ENCODE results near the gene LRPAP1. TPM values are rescaled to one million over a fixed set of nuclear protein-coding genes. Genes with fewer than 3 reads are reported as not detected.

LRPAP1 gene
- total RNA-seq, 5 donors from 2014 or later (not counting 1 experiment from before 2014, with no cell fraction given) = 81.2 to 88.4 (median 81.9) TPM

DNA sequence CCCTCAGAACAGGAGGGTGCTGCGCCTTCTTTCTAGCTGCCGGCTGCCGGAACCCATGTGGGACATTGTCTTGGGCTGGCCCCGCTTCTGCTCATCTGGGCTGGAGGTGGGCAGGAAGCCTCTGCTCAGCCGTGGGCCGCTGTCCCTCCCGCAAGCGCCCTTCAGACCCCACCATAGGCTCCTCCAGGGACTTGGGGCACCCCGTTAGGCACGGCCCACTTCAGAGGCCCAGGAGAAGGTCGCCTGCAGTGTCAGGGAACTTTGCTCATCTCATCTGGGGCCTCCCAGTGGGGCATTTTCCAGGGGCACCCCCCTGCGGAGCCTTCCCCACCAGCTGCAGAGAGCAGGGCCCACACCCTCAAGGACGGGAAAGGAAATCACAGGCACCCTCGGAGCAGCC, 36.2 kb downstream of the LRPAP1 start:
- H3K27me3 Mint-ChIP-seq = peaks cover 17 to 23% of the 10 kb centered on the region in 2 donors
- H3K27ac Mint-ChIP-seq = no peak overlapping the region
- WGBS (ENCODE audit: insufficient coverage) = 65% methylated on average over 14 of the region's 14 CpGs
- Histone ChIP-seq H3K27ac (ENCODE audit: low read length) (no peak overlapping the region), H3K9me3 (no peaks in the 10 kb centered on the region), H3K36me3 (ENCODE audit: control insufficient read depth in 2 of 2, extremely low read depth in 1 of 2, insufficient read depth in 1 of 2, low read length in 1 of 2) (no peaks in the 10 kb centered on the region), H3K4me1 (ENCODE audit: control insufficient read depth in 1 of 2, extremely low read depth in 1 of 2, insufficient read depth in 2 of 2, low read length in 2 of 2) (no peaks in the 10 kb centered on the region), H3K4me3 (ENCODE audit: control insufficient read depth in 1 of 2, extremely low read depth in 1 of 2, low read length in 1 of 2) (no peak overlapping the region), H3K27me3 (replicated peaks in 1 of 2; ENCODE audit: control insufficient read depth in 2 of 2, extremely low read depth in 1 of 2, insufficient read depth in 2 of 2, low read length in 1 of 2) (peaks cover 0 to 65% of the 10 kb centered on the region in 2 experiments)
- H3K9me3 Mint-ChIP-seq = no peaks in the 10 kb centered on the region
- no peak for ATAC-seq (replicated peaks in 1 of 4)
- ChIA-PET POLR2A (no interaction called here), CTCF (no interaction called here)
- no peak overlapping the region for H3K4me3 Mint-ChIP-seq
- peaks cover 0 to 2% (median 0%) of the 10 kb centered on the region in 3 donors for H3K4me1 Mint-ChIP-seq
- H3K36me3 Mint-ChIP-seq = no peaks in the 10 kb centered on the region
- DNase-seq = no peak

GRCh38 chr4:3495204-3495975, 36.8 kb downstream of the LRPAP1 start:
- no peaks in the 10 kb centered on the region for H3K9me3 Mint-ChIP-seq
- CTCF ChIA-PET = no interaction called here

GRCh38 chr4:3494462-3494871, 37.8 kb downstream of the LRPAP1 start:
- Histone ChIP-seq H3K36me3 (ENCODE audit: control insufficient read depth in 2 of 2, extremely low read depth in 1 of 2, insufficient read depth in 1 of 2, low read length in 1 of 2) (no peaks in the 10 kb centered on the region), H3K27me3 (replicated peaks in 1 of 2; ENCODE audit: control insufficient read depth in 2 of 2, extremely low read depth in 1 of 2, insufficient read depth in 2 of 2, low read length in 1 of 2) (peaks cover 0 to 71% of the 10 kb centered on the region in 2 experiments), H3K27ac (ENCODE audit: low read length) (no peak overlapping the region), H3K4me3 (ENCODE audit: control insufficient read depth in 1 of 2, extremely low read depth in 1 of 2, low read length in 1 of 2) (no peak overlapping the region), H3K4me1 (ENCODE audit: control insufficient read depth in 1 of 2, extremely low read depth in 1 of 2, insufficient read depth in 2 of 2, low read length in 2 of 2) (no peaks in the 10 kb centered on the region), H3K9me3 (no peaks in the 10 kb centered on the region)
- DNase-seq (no peak), ATAC-seq (replicated peaks in 1 of 4) (no peak)
- H3K36me3 Mint-ChIP-seq = no peaks in the 10 kb centered on the region
- H3K4me1 Mint-ChIP-seq = peaks cover 0 to 2% (median 0%) of the 10 kb centered on the region in 3 donors
- ChIA-PET POLR2A (no interaction called here), CTCF (no interaction called here)
- no peaks in the 10 kb centered on the region for H3K9me3 Mint-ChIP-seq
- no peak overlapping the region for H3K27ac Mint-ChIP-seq
- WGBS (ENCODE audit: insufficient coverage) = 63% methylated on average over 15 of the region's 15 CpGs
- H3K4me3 Mint-ChIP-seq = no peak overlapping the region
- H3K27me3 Mint-ChIP-seq = peaks cover 23 to 29% of the 10 kb centered on the region in 2 donors

More at GRCh38 chr4:3495204-3495975, 36.8 kb downstream of the LRPAP1 start:
- no peak overlapping the region for H3K4me3 ChIP-seq (ENCODE audit: control insufficient read depth in 1 of 2, extremely low read depth in 1 of 2, low read length in 1 of 2)
- WGBS (ENCODE audit: insufficient coverage) = 79% methylated on average over 23 of the region's 28 CpGs
- Mint-ChIP-seq H3K4me3 (no peak overlapping the region), H3K36me3 (no peaks in the 10 kb centered on the region), H3K27me3 (peaks cover 23 to 27% of the 10 kb centered on the region in 2 donors), H3K4me1 (peaks cover 0 to 2% (median 0%) of the 10 kb centered on the region in 3 donors), H3K27ac (no peak overlapping the region)
- H3K9me3 ChIP-seq = no peaks in the 10 kb centered on the region
- DNase-seq (no peak), ATAC-seq (replicated peaks in 1 of 4) (no peak)
- POLR2A ChIA-PET = no interaction called here
- no peak overlapping the region for H3K27ac ChIP-seq (ENCODE audit: low read length)
- no peaks in the 10 kb centered on the region for H3K4me1 ChIP-seq (ENCODE audit: control insufficient read depth in 1 of 2, extremely low read depth in 1 of 2, insufficient read depth in 2 of 2, low read length in 2 of 2)
- H3K36me3 ChIP-seq (ENCODE audit: control insufficient read depth in 2 of 2, extremely low read depth in 1 of 2, insufficient read depth in 1 of 2, low read length in 1 of 2) = no peaks in the 10 kb centered on the region
- peaks cover 0 to 67% of the 10 kb centered on the region in 2 experiments for H3K27me3 ChIP-seq (replicated peaks in 1 of 2; ENCODE audit: control insufficient read depth in 2 of 2, extremely low read depth in 1 of 2, insufficient read depth in 2 of 2, low read length in 1 of 2)

DNA sequence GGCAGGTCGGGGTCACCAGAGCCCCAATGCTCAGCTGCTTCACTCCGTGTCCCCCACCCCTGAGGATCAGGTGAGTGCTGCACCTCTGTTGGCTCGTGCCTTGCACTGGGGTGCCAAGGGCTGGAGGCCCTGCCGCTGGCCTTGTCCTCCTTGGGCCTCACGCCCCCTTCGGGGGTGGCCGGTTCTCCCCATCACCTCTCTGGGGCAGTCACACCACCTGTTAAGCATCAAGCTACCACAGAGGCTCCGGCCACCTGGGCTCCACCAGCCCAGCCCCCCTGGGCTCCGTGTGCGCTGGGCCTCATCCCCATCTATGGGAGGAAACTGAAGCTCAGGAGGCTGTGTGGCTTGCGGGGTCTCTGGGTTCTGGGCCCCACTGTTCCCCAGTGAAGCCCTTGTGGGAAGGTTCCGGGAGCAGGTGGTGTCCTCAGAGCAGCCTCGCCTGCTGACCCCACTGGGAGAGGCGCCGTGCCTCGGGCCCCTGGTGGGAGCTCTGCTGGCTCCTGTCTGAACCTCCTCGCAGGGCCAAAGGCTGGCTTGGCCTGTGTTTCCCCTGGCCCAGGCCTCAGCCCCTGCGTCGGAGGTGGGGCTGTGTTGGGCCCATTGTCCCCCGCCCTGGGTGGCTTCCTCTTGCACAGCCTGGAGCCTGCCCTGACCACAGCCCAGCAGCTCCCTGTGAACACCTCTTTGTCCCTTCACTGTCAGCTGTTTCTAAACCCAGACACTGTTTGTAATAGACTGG, 38.3 kb downstream of the LRPAP1 start:
- DNase-seq (no peak), ATAC-seq (replicated peaks in 1 of 4) (no peak)
- Histone ChIP-seq H3K9me3 (no peaks in the 10 kb centered on the region), H3K4me1 (ENCODE audit: control insufficient read depth in 1 of 2, extremely low read depth in 1 of 2, insufficient read depth in 2 of 2, low read length in 2 of 2) (no peaks in the 10 kb centered on the region), H3K27me3 (replicated peaks in 1 of 2; ENCODE audit: control insufficient read depth in 2 of 2, extremely low read depth in 1 of 2, insufficient read depth in 2 of 2, low read length in 1 of 2) (peaks cover 0 to 76% of the 10 kb centered on the region in 2 experiments), H3K4me3 (ENCODE audit: control insufficient read depth in 1 of 2, extremely low read depth in 1 of 2, low read length in 1 of 2) (no peak overlapping the region), H3K27ac (ENCODE audit: low read length) (no peak overlapping the region), H3K36me3 (ENCODE audit: control insufficient read depth in 2 of 2, extremely low read depth in 1 of 2, insufficient read depth in 1 of 2, low read length in 1 of 2) (no peaks in the 10 kb centered on the region)
- Mint-ChIP-seq H3K4me3 (no peak overlapping the region), H3K27ac (no peak overlapping the region), H3K36me3 (no peaks in the 10 kb centered on the region), H3K27me3 (peaks cover 28 to 29% of the 10 kb centered on the region in 2 donors), H3K9me3 (no peaks in the 10 kb centered on the region), H3K4me1 (peaks cover 0 to 2% (median 0%) of the 10 kb centered on the region in 3 donors)
- 53% methylated on average over 10 of the region's 20 CpGs for WGBS (ENCODE audit: insufficient coverage)
- CTCF ChIA-PET = no interaction called here
- POLR2A ChIA-PET = no interaction called here

- ATAC-seq (replicated peaks in 1 of 4) (no peak), DNase-seq (no peak)
- H3K27ac Mint-ChIP-seq = no peak overlapping the region
- peaks cover 0 to 85% of the 10 kb centered on the region in 2 experiments for H3K27me3 ChIP-seq (replicated peaks in 1 of 2; ENCODE audit: control insufficient read depth in 2 of 2, extremely low read depth in 1 of 2, insufficient read depth in 2 of 2, low read length in 1 of 2)
- peaks cover 31 to 35% of the 10 kb centered on the region in 2 donors for H3K27me3 Mint-ChIP-seq
- H3K27ac ChIP-seq (ENCODE audit: low read length) = no peak overlapping the region
- no peak overlapping the region for H3K4me3 ChIP-seq (ENCODE audit: control insufficient read depth in 1 of 2, extremely low read depth in 1 of 2, low read length in 1 of 2)
- H3K4me1 ChIP-seq (ENCODE audit: control insufficient read depth in 1 of 2, extremely low read depth in 1 of 2, insufficient read depth in 2 of 2, low read length in 2 of 2) = no peaks in the 10 kb centered on the region
- ChIA-PET CTCF (no interaction called here), POLR2A (no interaction called here)
- no peaks in the 10 kb centered on the region for H3K9me3 Mint-ChIP-seq
- H3K36me3 Mint-ChIP-seq = no peaks in the 10 kb centered on the region
- peaks cover 0 to 5% (median 0%) of the 10 kb centered on the region in 3 donors for H3K4me1 Mint-ChIP-seq
- no peaks in the 10 kb centered on the region for H3K9me3 ChIP-seq
- no peak overlapping the region for H3K4me3 Mint-ChIP-seq
- H3K36me3 ChIP-seq (ENCODE audit: control insufficient read depth in 2 of 2, extremely low read depth in 1 of 2, insufficient read depth in 1 of 2, low read length in 1 of 2) = no peaks in the 10 kb centered on the region
- 79% methylated on average over 42 of the region's 55 CpGs for WGBS (ENCODE audit: insufficient coverage)
These were observed 39.2 kb downstream of the LRPAP1 start for GRCh38 chr4:3492741-3493719.

Data from T-cell (primary cell).